Measurements from ENCODE around the gene COL6A6. TPM values are rescaled to one million over a fixed set of nuclear protein-coding genes. Genes with fewer than 3 reads are reported as not detected.

The COL6A6 gene
- total RNA-seq, result not detected in 3 replicates
- long read RNA-seq, result 0 reads

DNA sequence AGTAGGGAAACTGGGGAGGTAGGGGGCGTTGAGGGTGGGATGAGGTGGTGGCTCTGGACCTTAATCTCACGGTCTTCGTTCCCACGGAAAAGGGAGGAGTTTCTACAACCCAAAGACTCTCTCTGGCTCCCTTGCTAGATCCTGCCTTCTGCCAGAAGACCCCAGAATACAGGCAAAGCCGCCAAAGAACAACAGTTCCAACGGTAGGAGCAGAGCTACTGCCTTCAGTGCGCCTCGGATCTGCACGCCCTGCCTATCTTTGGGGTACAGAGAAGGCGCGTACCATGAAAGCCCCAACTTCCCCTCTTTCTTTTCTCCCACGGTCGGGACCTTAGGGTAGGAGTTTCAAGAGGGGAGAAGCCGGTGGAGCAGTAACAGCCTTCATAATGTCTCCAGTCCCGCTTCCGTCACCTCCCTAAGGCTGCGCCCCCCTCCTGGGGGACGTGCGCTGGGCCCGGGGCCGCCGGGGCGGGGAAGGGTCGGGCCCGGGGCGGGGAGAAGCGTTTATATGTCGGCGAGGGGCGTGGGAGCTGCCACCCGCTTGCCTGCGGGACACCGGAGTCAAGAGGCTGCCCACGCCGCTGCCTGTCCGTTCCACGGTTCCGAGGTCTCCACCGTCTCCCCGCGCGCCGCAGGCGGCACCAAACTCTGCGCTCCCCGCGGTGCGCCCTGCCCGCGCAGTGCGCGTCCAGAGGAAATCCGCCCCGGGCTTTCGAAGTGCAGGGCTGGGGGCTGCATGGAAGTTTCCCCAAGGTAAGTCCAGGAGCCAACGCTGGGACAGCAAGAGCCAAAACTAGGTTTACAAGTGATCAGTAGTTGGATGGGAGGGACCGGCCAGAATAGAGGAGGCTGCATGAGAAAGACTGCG lies at the start of gene COL6A6:
COL6A6 (plus strand) TSS at position 533 of the 868 bp plus-strand sequence. CDS start 43,188 bp downstream, outside the sequence.
- H3K4me1 Mint-ChIP-seq (ENCODE audit: low read depth), result no peaks in the 10 kb centered on the region
- no peak within 1 kb of the TSS for H3K27ac Mint-ChIP-seq (ENCODE audit: unreplicated experiment)
- peak; percentile 71 for DNase-seq (ENCODE audit: low spot score)
- no peaks in the 10 kb centered on the region for H3K36me3 Mint-ChIP-seq (ENCODE audit: low read depth)
- no peak within 1 kb of the TSS for H3K4me3 Mint-ChIP-seq (ENCODE audit: unreplicated experiment)
- H3K9me3 Mint-ChIP-seq (ENCODE audit: low read depth), result peaks cover 5% of the 10 kb centered on the region
- no peak for TF ChIP-seq CTCF (IDR thresholded peaks at IDR 0.05)
- H3K27me3 Mint-ChIP-seq (ENCODE audit: low read depth), result peaks cover 51% of the 10 kb centered on the region

- H3K36me3 Mint-ChIP-seq (ENCODE audit: low read depth), result no peaks in the 10 kb centered on the region
- TF ChIP-seq CTCF (IDR thresholded peaks at IDR 0.05), result no peak
- peaks cover 18% of the 10 kb centered on the region for H3K27me3 Mint-ChIP-seq (ENCODE audit: low read depth)
- no peak overlapping the region for H3K4me3 Mint-ChIP-seq (ENCODE audit: unreplicated experiment)
- H3K4me1 Mint-ChIP-seq (ENCODE audit: low read depth), result no peaks in the 10 kb centered on the region
- H3K9me3 Mint-ChIP-seq (ENCODE audit: low read depth), result no peaks in the 10 kb centered on the region
- DNase-seq (ENCODE audit: low spot score), result no peak
- no peak overlapping the region for H3K27ac Mint-ChIP-seq (ENCODE audit: unreplicated experiment)
These were observed 48.7 kb upstream of the COL6A6 start for GRCh38 chr3:130468311-130468710.

GRCh38 chr3:130470126-130470525 lies 46.9 kb upstream of the COL6A6 start:
- Mint-ChIP-seq H3K27ac (ENCODE audit: unreplicated experiment) (no peak overlapping the region), H3K9me3 (ENCODE audit: low read depth) (peaks cover 5% of the 10 kb centered on the region), H3K4me3 (ENCODE audit: unreplicated experiment) (no peak overlapping the region), H3K4me1 (ENCODE audit: low read depth) (no peaks in the 10 kb centered on the region), H3K36me3 (ENCODE audit: low read depth) (no peaks in the 10 kb centered on the region), H3K27me3 (ENCODE audit: low read depth) (peaks cover 18% of the 10 kb centered on the region)
- no peak for TF ChIP-seq CTCF (IDR thresholded peaks at IDR 0.05)
- no peak for DNase-seq (ENCODE audit: low spot score)

GRCh38 chr3:130473416-130473815 lies 43.6 kb upstream of the COL6A6 start:
- H3K27ac Mint-ChIP-seq (ENCODE audit: unreplicated experiment), result no peak overlapping the region
- DNase-seq (ENCODE audit: low spot score), result no peak
- H3K4me1 Mint-ChIP-seq (ENCODE audit: low read depth), result no peaks in the 10 kb centered on the region
- H3K36me3 Mint-ChIP-seq (ENCODE audit: low read depth), result no peaks in the 10 kb centered on the region
- TF ChIP-seq CTCF (IDR thresholded peaks at IDR 0.05), result no peak
- no peak overlapping the region for H3K4me3 Mint-ChIP-seq (ENCODE audit: unreplicated experiment)
- H3K9me3 Mint-ChIP-seq (ENCODE audit: low read depth), result peaks cover 9% of the 10 kb centered on the region
- H3K27me3 Mint-ChIP-seq (ENCODE audit: low read depth), result peaks cover 15% of the 10 kb centered on the region

- TF ChIP-seq CTCF (IDR thresholded peaks at IDR 0.05), result peak; percentile 41
- H3K4me1 Mint-ChIP-seq (ENCODE audit: low read depth), result no peaks in the 10 kb centered on the region
- H3K9me3 Mint-ChIP-seq (ENCODE audit: low read depth), result peaks cover 9% of the 10 kb centered on the region
- no peak for DNase-seq (ENCODE audit: low spot score)
- no peak overlapping the region for H3K27ac Mint-ChIP-seq (ENCODE audit: unreplicated experiment)
- peaks cover 6% of the 10 kb centered on the region for H3K27me3 Mint-ChIP-seq (ENCODE audit: low read depth)
- no peaks in the 10 kb centered on the region for H3K36me3 Mint-ChIP-seq (ENCODE audit: low read depth)
- no peak overlapping the region for H3K4me3 Mint-ChIP-seq (ENCODE audit: unreplicated experiment)
These were observed 36.2 kb upstream of the COL6A6 start for GRCh38 chr3:130480736-130481135.

Measured in chondrocyte (in vitro differentiated cells).